ENCODE measurements around the gene YIPF7.

GRCh38 chr4:44671636-44672035 lies 20.2 kb upstream of the YIPF7 start:
- TF ChIP-seq POLR2AphosphoS5 (IDR thresholded peaks at IDR 0.05; ENCODE audit: low read depth, low read length): no peak
- no peak for TF ChIP-seq POLR2A (IDR thresholded peaks at IDR 0.05; ENCODE audit: low read depth, low read length)
- no peak for TF ChIP-seq TAF1 (IDR thresholded peaks at IDR 0.05; ENCODE audit: borderline replicate concordance, low read depth, low read length)

Measured in GM12892 (cell line).